Measurements from ENCODE around the gene ANP32E. TPM values are rescaled to one million over a fixed set of nuclear protein-coding genes. Genes with fewer than 3 reads are reported as not detected.
A peak's percentile ranks its signal among the peaks of the same experiment; 100 is the strongest.

Gene ANP32E
- total and polyA plus RNA-seq, 9 of the 15 experiments (the other 6 are each of a cell fraction or from before 2014, with no cell fraction given) = 60.4 to 197 (median 104) TPM

- TF ChIP-seq SP2 (IDR thresholded peaks at IDR 0.05; ENCODE audit: extremely low read depth, low read depth, low read length, poor library complexity, severe bottlenecking) = no peak
- no peak for TF ChIP-seq ZNF274 (IDR thresholded peaks at IDR 0.05; ENCODE audit: borderline replicate concordance, low read depth, low read length)
- TF ChIP-seq LCOR (CRISPR knock-in tag; IDR thresholded peaks at IDR 0.05) = no peak
- TF ChIP-seq POLR3G (IDR thresholded peaks at IDR 0.05; ENCODE audit: extremely low read depth, insufficient read length, insufficient replicate concordance) = no peak
- no peak for TF ChIP-seq KHSRP (IDR thresholded peaks at IDR 0.05)
- TF ChIP-seq ZNF24 (IDR thresholded peaks at IDR 0.05) = no peak
- H2AFZ ChIP-seq (ENCODE audit: low read depth, low read length) = no peak overlapping the region; the same call in 1 of the 2 replicates
- H3K9me1 ChIP-seq (ENCODE audit: control insufficient read depth, insufficient read depth, low read length) = no peaks in the 10 kb centered on the region
- no peaks in the 10 kb centered on the region for H3K79me2 ChIP-seq (ENCODE audit: control insufficient read depth, insufficient read depth, low read length)
- no peak for FAIRE-seq
- H3K4me2 ChIP-seq (ENCODE audit: insufficient read depth, low read length) = no peak overlapping the region
- no peak overlapping the region for H3K4me3 ChIP-seq
- in situ Hi-C loops (cut with MboI) (no loop called here), intact Hi-C loops (cut with micrococcal nuclease) (no loop called here)
- POLR2A ChIA-PET = no interaction called here
- H4K20me1 ChIP-seq (replicated peaks; ENCODE audit: control insufficient read depth, insufficient read depth, low read length) = no peaks in the 10 kb centered on the region
- H3K27me3 ChIP-seq (ENCODE audit: control insufficient read depth in 2 of 2, insufficient read depth in 2 of 2, low read length in 2 of 2) = no peaks in the 10 kb centered on the region
- BruUV-seq (replicated peaks) = no TSS peak
- H3K27ac ChIP-seq (ENCODE audit: extremely low read depth, low read depth, low read length) = no peak overlapping the region
- CTCF ChIA-PET (ENCODE audit: low intra/inter-chr PET ratio) = no interaction called here
- WGBS (ENCODE audit: insufficient coverage, low coverage, missing lambda C conversion rate) = 72% methylated on average over 10 of the region's 12 CpGs
- peaks cover 2 to 14% of the 10 kb centered on the region in 2 experiments; a peak in 4 of 5 replicates for H3K4me1 ChIP-seq (replicated peaks in 1 of 2; ENCODE audit: control insufficient read depth in 2 of 2, insufficient read depth in 2 of 2, low read length in 2 of 2)
- no peaks in the 10 kb centered on the region for H3K36me3 ChIP-seq (ENCODE audit: control insufficient read depth, insufficient read depth, low read length)
- no peak overlapping the region for H3K9ac ChIP-seq (ENCODE audit: insufficient read depth in 1 of 2, low read depth in 2 of 2, low read length in 2 of 2)
- no peak for DNase-seq (ENCODE audit: extremely low read depth in 1 of 4, low spot score in 3 of 4)
- no peaks in the 10 kb centered on the region for H3K9me3 ChIP-seq (replicated peaks; ENCODE audit: control insufficient read depth, insufficient read depth, low read depth, low read length)
- no peak for ATAC-seq
These were observed 47.3 kb upstream of the ANP32E start for GRCh38 chr1:150283260-150283659.

- BruUV-seq (replicated peaks) = no TSS peak
- WGBS (ENCODE audit: insufficient coverage, low coverage, missing lambda C conversion rate) = 84% methylated on average over 21 of the region's 21 CpGs
- TF ChIP-seq ZBTB11 (CRISPR knock-in tag; IDR thresholded peaks at IDR 0.05) = peak in 1 of 3 experiments; percentile 30; a peak in 1 of 6 replicates
- TF ChIP-seq TCF7 (IDR thresholded peaks at IDR 0.05; ENCODE audit: borderline replicate concordance) = no peak
These were observed 46.6 kb upstream of the ANP32E start for GRCh38 chr1:150282558-150282958.

More at GRCh38 chr1:150282558-150282958, 46.6 kb upstream of the ANP32E start:
- H4K20me1 ChIP-seq (replicated peaks; ENCODE audit: control insufficient read depth, insufficient read depth, low read length) = no peaks in the 10 kb centered on the region
- intact Hi-C loops (cut with micrococcal nuclease) (no loop called here), in situ Hi-C loops (cut with MboI) (no loop called here)
- no peak for DNase-seq (ENCODE audit: extremely low read depth in 1 of 4, low spot score in 3 of 4)
- H3K4me2 ChIP-seq (ENCODE audit: insufficient read depth, low read length) = no peak overlapping the region
- no peak overlapping the region for H3K4me3 ChIP-seq
- H3K4me1 ChIP-seq (replicated peaks in 1 of 2; ENCODE audit: control insufficient read depth in 2 of 2, insufficient read depth in 2 of 2, low read length in 2 of 2) = peaks cover 0 to 14% of the 10 kb centered on the region in 2 experiments; a peak in 3 of 5 replicates
- H3K9me1 ChIP-seq (ENCODE audit: control insufficient read depth, insufficient read depth, low read length) = no peaks in the 10 kb centered on the region
- H3K9me3 ChIP-seq (replicated peaks; ENCODE audit: control insufficient read depth, insufficient read depth, low read depth, low read length) = no peaks in the 10 kb centered on the region
- ChIA-PET POLR2A (no interaction called here), CTCF (ENCODE audit: low intra/inter-chr PET ratio) (interaction anchor here (4.0 kb wide), 1 partner anchor 27 kb away, joined by 43 read pairs; no protein-coding TSS in a partner anchor)
- no peaks in the 10 kb centered on the region for H3K27me3 ChIP-seq (ENCODE audit: control insufficient read depth in 2 of 2, insufficient read depth in 2 of 2, low read length in 2 of 2)
- no peak for FAIRE-seq
- H3K36me3 ChIP-seq (ENCODE audit: control insufficient read depth, insufficient read depth, low read length) = no peaks in the 10 kb centered on the region
- H3K27ac ChIP-seq (ENCODE audit: extremely low read depth, low read depth, low read length) = no peak overlapping the region
- H3K9ac ChIP-seq (ENCODE audit: insufficient read depth in 1 of 2, low read depth in 2 of 2, low read length in 2 of 2) = no peak overlapping the region
- no peaks in the 10 kb centered on the region for H3K79me2 ChIP-seq (ENCODE audit: control insufficient read depth, insufficient read depth, low read length)
- H2AFZ ChIP-seq (ENCODE audit: low read depth, low read length) = no peak overlapping the region
- ATAC-seq = no peak

All from K562 (cell line).